Glomerular endothelial cell (primary cell): ENCODE data around the gene GALNT14. TPM values are rescaled to one million over a fixed set of nuclear protein-coding genes. Genes with fewer than 3 reads are reported as not detected.

Experiments
- DNase-seq: peaks from one replicate; pipeline ENCODE4 v3.0.0-alpha.2; 2011; ENCODE audit warnings: low read depth, low spot score; ENCODE audit errors: extremely low read depth
- total RNA-seq: library from RNA; depleted of rRNA; stranded (reverse); fragments of >200 nt; gene quantifications from 2 replicates; pipeline ENCODE4 v1.2.3, GENCODE V29; 2015

GALNT14 gene
- total RNA-seq, 1 donor from 2014 or later: 17.0 TPM

- no peak for DNase-seq
Measured at GRCh38 chr2:31089645-31090044, 48.6 kb downstream of the GALNT14 start.

GRCh38 chr2:31088504-31089195, 49.6 kb downstream of the GALNT14 start:
- DNase-seq: no peak

DNA sequence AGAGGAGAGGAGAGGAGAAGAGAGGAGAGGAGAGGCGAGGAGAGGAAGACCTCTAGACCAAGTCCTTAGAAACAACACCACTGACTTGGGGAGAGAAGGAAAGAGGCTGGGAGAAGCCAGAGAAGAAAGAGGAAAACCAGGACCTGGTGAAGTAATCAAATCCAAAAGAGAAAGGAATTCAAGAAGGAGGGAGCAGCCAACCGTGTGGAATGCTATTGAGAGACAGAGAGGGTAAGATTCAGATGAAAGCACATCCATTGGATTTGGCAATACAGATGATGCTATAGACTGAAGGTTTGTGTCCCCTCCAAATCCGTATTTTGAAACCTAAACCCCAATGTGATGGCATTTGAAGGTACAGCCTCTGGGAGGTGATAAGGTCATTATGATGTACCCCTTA, 50.7 kb downstream of the GALNT14 start:
- no peak for DNase-seq

- no peak for DNase-seq
Measured at GRCh38 chr2:31086590-31086989, 51.6 kb downstream of the GALNT14 start.

DNA sequence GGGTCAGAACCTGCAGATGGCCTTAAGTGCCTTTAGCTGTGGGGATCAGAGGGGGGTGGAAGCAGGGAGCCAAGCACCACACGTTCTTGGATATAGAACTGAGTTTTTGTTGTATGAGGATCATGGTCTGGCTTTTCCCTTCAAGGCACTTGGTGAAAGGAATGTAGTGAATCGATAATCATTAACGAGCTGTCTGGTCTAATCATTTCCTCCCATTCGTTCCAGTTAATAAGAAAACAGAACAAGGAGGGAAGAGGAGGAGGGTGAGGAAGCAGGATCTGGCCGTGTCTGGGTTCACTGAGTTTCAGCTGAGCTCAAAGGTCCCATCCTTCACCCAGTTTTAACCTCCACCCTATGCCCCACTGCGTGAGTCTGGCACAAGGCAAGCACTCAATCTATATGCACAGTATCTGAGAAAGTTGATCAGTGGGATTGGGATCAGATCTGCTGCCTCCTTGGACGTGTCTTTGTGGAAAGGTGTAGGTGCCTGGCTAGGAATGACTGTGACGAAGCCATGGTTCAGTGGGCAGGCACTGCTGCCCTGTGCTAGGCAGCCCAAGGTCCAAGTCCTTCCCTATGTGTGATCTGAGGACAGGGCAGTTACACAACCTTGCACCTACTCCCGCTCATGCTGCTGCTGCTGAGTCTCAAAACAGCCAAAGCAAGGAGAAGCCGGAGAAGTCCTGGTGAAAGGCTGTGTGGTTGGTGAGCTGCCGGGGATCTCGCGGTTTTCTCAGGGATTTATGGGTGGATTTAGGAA, 54.8 kb downstream of the GALNT14 start:
- no peak for DNase-seq

- no peak for DNase-seq
Measured at GRCh38 chr2:31082002-31082401, 56.2 kb downstream of the GALNT14 start.

DNA sequence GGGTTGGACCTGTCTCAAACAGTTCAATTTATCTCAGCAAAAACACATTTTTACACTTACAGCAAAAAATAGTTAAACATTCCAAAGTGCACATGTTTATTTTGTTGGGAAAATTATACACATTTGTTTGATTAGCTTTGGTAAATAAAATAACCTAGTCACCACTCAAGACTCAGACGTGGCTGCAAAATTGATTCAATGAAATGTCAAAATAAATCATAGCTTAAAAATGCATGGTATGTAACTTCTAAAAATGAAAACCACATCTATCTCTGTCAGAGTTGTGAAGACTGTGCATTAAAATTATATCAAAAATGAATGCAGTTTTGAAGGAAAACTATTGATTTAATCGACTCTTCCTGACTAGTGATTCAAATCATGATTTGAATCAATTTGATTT, 56.7 kb downstream of the GALNT14 start:
- no peak for DNase-seq

DNA sequence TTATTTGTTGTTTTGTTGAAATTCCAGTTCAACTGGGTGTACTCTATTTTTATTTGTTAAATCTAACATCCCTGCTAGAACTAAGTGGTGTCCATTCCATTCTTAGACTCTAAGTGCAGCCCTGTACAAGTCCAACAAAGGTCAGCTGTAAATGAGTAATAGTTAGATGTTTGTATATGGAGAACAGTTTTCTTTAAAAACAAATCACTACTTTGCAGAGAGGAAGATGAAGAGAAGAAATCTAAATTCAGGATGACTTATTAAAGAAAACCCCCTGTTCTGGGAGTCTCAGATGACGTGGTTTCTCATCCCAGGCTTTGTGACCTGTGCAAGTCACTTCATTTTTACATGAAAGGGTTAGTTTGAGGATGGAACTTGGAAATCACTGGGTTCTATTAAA, 57.9 kb downstream of the GALNT14 start:
- no peak for DNase-seq

DNA sequence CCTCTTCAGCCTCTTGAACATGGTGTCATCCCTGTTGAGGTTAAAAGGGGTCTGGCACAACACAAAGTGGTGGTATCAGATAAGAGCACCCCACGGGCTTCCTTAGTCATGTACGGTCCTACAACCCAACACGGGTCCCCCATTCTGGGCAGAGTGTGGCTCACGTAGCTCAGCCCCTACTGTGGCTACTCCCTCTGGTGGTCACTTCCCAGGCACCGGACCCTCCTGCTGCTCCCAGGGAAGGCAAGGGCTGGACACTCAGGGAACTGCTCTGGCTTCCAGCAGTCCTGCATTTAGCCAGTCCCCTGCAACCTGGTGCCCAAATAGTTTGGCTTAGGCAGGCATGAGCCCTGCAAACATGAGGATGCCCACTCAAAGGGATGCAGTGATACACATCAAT, 58.6 kb downstream of the GALNT14 start:
- no peak for DNase-seq

GRCh38 chr2:31078579-31079105, 59.6 kb downstream of the GALNT14 start:
- no peak for DNase-seq

- DNase-seq: no peak
Measured at GRCh38 chr2:31078011-31078410, 60.2 kb downstream of the GALNT14 start.

DNA sequence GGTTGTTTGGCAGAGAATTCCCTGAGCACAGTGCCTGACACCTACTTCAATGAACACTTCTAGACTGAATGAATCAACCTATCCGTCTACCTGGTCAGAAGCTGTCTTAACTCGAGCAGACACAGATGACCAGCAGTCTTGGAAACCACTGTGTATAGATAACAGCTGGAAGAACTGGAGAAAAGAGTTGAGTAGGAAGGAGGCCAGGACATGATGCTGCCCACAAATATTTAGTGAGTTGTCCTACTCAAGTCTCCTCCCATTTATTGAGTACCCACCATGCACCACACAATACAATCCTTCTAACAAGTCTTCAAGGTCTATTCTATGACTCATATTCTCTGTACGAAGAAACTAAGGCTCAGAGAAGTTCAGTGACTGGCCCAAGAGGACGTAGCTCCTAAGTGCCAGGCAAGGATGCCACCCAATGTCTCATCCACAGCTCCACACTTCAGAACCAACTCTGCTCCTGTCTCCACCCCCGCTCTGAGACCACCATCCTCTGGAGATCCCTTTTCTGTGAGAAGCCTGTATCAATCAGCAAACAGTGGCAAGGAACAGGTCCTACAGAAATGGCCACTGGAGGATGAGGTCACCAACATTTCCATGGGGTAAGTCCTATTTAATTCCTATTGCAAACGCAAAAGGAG, 62.2 kb downstream of the GALNT14 start:
- DNase-seq: no peak

- no peak for DNase-seq
Measured at GRCh38 chr2:31075431-31075830, 62.8 kb downstream of the GALNT14 start.

- DNase-seq: no peak
Measured at GRCh38 chr2:31071741-31072140, 66.5 kb downstream of the GALNT14 start.

- no peak for DNase-seq
Measured at GRCh38 chr2:31070339-31071125, 67.7 kb downstream of the GALNT14 start.

DNA sequence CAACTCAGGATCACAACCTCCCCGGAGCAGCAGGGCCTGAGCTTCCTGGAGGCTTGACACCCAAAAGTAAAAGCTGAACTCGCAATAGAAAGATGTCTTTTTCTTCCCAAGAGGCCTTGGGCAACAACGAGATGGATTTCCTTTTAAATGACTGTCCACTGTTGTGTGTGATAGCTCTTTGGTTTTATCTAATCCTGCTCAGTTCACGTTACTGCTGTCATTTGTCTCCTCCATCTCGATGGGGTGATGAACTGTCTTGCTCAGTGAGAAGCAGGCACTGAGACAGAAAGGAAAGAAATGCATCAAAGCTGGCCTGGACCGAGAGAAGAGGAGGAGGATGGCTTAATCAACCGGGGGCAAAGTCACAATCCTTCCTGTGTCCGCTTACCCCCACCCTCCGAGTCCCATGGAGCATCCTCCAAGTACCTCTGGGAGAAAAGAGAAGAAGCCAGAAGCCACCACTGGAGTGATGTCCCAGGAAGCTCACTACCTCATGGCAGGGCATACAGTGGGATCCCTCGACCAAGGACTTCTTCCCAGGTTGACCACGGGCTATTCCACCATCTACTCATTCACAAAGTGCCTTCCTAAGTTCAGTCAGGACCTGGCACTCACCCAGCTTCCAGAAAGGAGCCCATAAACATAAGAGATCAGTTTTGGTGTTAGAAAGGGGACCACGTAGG, 68.5 kb downstream of the GALNT14 start:
- no peak for DNase-seq

DNA sequence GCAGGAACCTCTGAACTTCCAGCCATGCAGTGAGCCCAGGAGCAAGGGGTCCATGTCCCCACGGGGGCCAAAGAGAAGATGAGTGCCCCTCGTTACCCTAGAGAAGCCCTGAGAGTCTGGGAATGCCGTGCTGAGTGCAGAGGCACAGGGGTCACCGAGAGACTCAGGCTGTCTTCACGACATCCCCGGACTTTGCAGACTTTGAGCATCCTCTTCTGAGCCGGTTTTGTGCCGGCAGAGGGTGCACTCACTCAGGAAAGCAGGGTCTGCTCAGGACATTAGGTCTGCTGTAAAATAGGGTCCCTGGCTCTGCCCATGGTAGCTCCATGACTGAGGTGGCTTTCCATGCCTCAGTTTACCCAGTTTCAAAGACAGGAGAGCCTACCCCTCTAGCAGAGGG, 71.0 kb downstream of the GALNT14 start:
- DNase-seq: no peak

DNA sequence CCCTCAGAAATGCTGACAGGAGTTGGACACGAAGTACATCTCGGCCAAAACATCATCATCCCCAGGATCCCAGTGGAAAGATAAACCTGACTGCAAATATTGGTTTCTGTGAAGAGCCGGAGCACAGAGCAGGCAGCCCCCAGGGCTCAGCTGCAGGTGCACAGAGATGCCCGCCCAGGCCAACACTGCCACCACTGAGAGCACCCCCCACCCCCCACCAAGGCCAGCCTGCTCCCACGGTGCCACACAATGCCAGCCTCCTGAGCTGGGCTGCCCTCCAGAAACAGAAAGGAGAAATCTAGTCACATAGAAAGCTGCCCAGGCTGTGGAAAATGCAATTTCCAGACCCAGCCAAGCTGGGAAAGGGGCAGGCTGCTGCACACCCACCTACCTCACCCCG, 71.7 kb downstream of the GALNT14 start:
- no peak for DNase-seq

GRCh38 chr2:31066086-31066485, 72.2 kb downstream of the GALNT14 start:
- no peak for DNase-seq

- no peak for DNase-seq
Measured at GRCh38 chr2:31065356-31065755, 72.9 kb downstream of the GALNT14 start.
